SK-N-SH treated with all-trans-retinoic acid at 6 μM for 48 hours (cell line): Measurements from ENCODE around the gene KRT80.

Experiments used
- ATAC-seq: fragments of 200-7000 bp; cut with Tn5 transposase; 3 replicates; pipeline ENCODE4 v1.9.1; 2020; ENCODE audit warnings: mild to moderate bottlenecking, moderate library complexity
- ARNTL ChIP-seq: fragments of 450-650 bp; formaldehyde crosslinking; IDR thresholded peaks from 2 replicates; pipeline ENCODE4 v1.5.0; 2020; ENCODE audit warnings: low read depth, mild to moderate bottlenecking, moderate library complexity, borderline replicate concordance
- BACH2 ChIP-seq: fragments of 250-450 bp; sonication (Bioruptor Pico); IDR thresholded peaks from 2 replicates; pipeline ENCODE4 v1.9.0; 2021; ENCODE audit warnings: mild to moderate bottlenecking, borderline replicate concordance
- CSDC2 ChIP-seq: fragments of 250-450 bp; sonication (Bioruptor Pico); IDR thresholded peaks from 2 replicates; pipeline ENCODE4 v1.5.0; 2020; ENCODE audit warnings: mild to moderate bottlenecking, moderate library complexity
- ESRRG ChIP-seq: fragments of 250-450 bp; sonication (Bioruptor Pico); IDR thresholded peaks from 2 replicates; pipeline ENCODE4 v1.6.1; 2021; ENCODE audit warnings: mild to moderate bottlenecking
- PPARA ChIP-seq: fragments of 250-450 bp; sonication (Bioruptor Pico); IDR thresholded peaks from 2 replicates; pipeline ENCODE4 v1.5.0; 2020; ENCODE audit warnings: mild to moderate bottlenecking, borderline replicate concordance
- RARB ChIP-seq: fragments of 250-450 bp; sonication (Bioruptor Pico); IDR thresholded peaks from 2 replicates; pipeline ENCODE4 v1.8.0; 2021; ENCODE audit warnings: mild to moderate bottlenecking, moderate library complexity
- SNAI2 ChIP-seq: fragments of 250-450 bp; sonication (Bioruptor Pico); IDR thresholded peaks from 2 replicates; pipeline ENCODE4 v1.5.0; 2020; ENCODE audit warnings: mild to moderate bottlenecking, moderate library complexity
- TCF4 ChIP-seq: fragments of 250-450 bp; sonication (Bioruptor Pico); IDR thresholded peaks from 2 replicates; pipeline ENCODE4 v1.8.0; 2021; ENCODE audit warnings: mild to moderate bottlenecking, moderate library complexity, borderline replicate concordance
- TOX ChIP-seq: fragments of 250-450 bp; sonication (Bioruptor Pico); IDR thresholded peaks from 2 replicates; pipeline ENCODE4 v1.8.0; 2021; ENCODE audit warnings: mild to moderate bottlenecking, moderate library complexity, borderline replicate concordance
- ZC3H10 ChIP-seq: fragments of 250-450 bp; sonication (Bioruptor Pico); IDR thresholded peaks from 2 replicates; pipeline ENCODE4 v1.5.1; 2021; ENCODE audit warnings: mild to moderate bottlenecking, moderate library complexity
- ZFP30 ChIP-seq: fragments of 450-650 bp; formaldehyde crosslinking; IDR thresholded peaks from 2 replicates; pipeline ENCODE4 v1.5.0; 2022; ENCODE audit warnings: mild to moderate bottlenecking, moderate library complexity
- ZNF565 ChIP-seq: fragments of 450-650 bp; formaldehyde crosslinking; conservative IDR thresholded peaks from 2 replicates; pipeline ENCODE4 v1.5.0; 2020; ENCODE audit warnings: low read depth, mild to moderate bottlenecking, moderate library complexity
- ZNF70 ChIP-seq: fragments of 450-650 bp; formaldehyde crosslinking; IDR thresholded peaks from 2 replicates; pipeline ENCODE4 v1.5.0; 2020; ENCODE audit warnings: mild to moderate bottlenecking, moderate library complexity
- ZNF8 ChIP-seq: fragments of 450-650 bp; formaldehyde crosslinking; IDR thresholded peaks from 2 replicates; pipeline ENCODE4 v1.5.0; 2020; ENCODE audit warnings: mild to moderate bottlenecking, moderate library complexity
- TF ChIP-seq, protein P1 (sequence below): fragments of 250-450 bp; sonication (Bioruptor Pico); IDR thresholded peaks from 2 replicates; pipeline ENCODE4 v1.8.0; 2021; ENCODE audit warnings: low read depth, mild to moderate bottlenecking, moderate library complexity, borderline replicate concordance
- TF ChIP-seq, protein P2 (sequence below): fragments of 250-450 bp; sonication (Bioruptor Pico); IDR thresholded peaks from 2 replicates; pipeline ENCODE4 v1.8.0; 2020; ENCODE audit warnings: mild to moderate bottlenecking, moderate library complexity, borderline replicate concordance
- TF ChIP-seq, protein P3 (sequence below): fragments of 250-450 bp; sonication (Bioruptor Pico); IDR thresholded peaks from 2 replicates; pipeline ENCODE4 v1.5.1; 2021; ENCODE audit warnings: mild to moderate bottlenecking, moderate library complexity
- TF ChIP-seq, protein P4 (sequence below): fragments of 250-450 bp; sonication (Bioruptor Pico); IDR thresholded peaks from 2 replicates; pipeline ENCODE4 v1.5.1; 2020; ENCODE audit warnings: low read depth, mild to moderate bottlenecking, moderate library complexity

KRT80 gene

DNA sequence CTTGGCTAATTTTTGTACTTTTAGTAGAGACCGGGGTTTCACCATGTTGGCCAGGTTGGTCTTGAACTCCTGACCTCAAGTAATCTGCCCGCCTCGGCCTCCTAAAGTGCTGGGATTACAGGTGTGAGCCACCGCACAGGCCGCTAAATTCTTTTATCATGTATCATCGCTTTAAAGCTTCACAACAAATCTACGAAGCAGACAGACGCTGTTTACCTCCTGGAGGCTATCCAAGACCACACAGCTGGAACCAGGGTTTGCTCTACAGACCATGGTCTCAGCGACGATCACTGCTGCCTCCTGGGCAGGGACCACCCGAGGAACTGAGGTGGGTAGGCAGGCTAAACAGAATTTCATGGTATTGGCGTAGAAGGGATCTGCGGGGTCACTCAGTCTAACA lies 27.2 kb downstream of the KRT80 start (continued):
- TF ChIP-seq, protein P1, sequence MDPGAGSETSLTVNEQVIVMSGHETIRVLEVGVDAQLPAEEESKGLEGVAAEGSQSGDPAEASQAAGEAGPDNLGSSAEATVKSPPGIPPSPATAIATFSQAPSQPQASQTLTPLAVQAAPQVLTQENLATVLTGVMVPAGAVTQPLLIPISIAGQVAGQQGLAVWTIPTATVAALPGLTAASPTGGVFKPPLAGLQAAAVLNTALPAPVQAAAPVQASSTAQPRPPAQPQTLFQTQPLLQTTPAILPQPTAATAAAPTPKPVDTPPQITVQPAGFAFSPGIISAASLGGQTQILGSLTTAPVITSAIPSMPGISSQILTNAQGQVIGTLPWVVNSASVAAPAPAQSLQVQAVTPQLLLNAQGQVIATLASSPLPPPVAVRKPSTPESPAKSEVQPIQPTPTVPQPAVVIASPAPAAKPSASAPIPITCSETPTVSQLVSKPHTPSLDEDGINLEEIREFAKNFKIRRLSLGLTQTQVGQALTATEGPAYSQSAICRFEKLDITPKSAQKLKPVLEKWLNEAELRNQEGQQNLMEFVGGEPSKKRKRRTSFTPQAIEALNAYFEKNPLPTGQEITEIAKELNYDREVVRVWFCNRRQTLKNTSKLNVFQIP (CRISPR knock-in tag), result no peak
- TF ChIP-seq ZNF565 (CRISPR knock-in tag), result no peak

DNA sequence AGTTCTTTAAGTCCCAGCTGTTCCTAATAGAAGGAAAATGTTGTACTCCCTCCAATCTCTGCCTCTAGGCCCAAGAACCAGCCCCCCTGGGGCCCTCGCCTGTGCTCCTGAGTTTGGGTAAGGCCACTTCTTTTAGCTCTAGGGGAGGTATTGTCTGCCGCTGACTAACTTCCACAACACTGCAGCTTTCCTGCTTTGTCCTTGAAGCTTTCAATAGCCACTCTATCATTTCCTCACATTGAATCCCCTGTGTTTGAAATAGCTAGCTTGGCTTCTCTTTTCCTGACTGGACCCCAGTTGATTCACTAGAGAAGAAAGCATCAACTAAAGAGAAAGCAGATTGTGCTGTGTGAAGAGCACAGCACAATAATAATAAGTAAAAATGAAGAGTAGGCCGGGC lies 28.8 kb downstream of the KRT80 start:
- no peak for ATAC-seq
- TF ChIP-seq ZFP30 (CRISPR knock-in tag) (no peak), ARNTL (no peak), ZNF8 (CRISPR knock-in tag) (no peak), TOX (CRISPR knock-in tag) (no peak), TCF4 (CRISPR knock-in tag) (no peak), ZC3H10 (CRISPR knock-in tag) (no peak), ZNF70 (no peak), ESRRG (CRISPR knock-in tag) (no peak)
- TF ChIP-seq, protein P2, sequence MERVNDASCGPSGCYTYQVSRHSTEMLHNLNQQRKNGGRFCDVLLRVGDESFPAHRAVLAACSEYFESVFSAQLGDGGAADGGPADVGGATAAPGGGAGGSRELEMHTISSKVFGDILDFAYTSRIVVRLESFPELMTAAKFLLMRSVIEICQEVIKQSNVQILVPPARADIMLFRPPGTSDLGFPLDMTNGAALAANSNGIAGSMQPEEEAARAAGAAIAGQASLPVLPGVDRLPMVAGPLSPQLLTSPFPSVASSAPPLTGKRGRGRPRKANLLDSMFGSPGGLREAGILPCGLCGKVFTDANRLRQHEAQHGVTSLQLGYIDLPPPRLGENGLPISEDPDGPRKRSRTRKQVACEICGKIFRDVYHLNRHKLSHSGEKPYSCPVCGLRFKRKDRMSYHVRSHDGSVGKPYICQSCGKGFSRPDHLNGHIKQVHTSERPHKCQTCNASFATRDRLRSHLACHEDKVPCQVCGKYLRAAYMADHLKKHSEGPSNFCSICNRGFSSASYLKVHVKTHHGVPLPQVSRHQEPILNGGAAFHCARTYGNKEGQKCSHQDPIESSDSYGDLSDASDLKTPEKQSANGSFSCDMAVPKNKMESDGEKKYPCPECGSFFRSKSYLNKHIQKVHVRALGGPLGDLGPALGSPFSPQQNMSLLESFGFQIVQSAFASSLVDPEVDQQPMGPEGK (CRISPR knock-in tag), result no peak
- TF ChIP-seq, protein P1 (CRISPR knock-in tag), result no peak

DNA sequence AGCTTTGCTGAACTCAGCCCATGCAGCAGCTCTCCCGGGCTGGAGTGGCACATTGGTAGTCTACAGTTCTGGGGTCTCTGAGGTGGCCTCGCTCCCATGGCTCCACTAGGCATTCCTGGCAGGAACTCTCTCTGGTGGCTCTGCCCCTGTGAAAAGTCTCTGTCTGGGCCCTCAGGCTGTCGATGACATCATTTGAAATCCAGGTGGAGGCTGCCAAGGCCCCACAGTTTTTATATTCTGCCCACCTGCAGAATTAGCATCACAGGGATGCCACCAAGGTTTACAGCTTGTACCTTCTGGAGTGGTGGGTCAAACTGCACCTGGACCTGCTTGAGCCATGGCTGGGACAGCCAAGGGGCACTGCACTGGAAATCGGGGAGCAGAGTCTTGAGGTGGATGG lies 31.6 kb downstream of the KRT80 start:
- ATAC-seq, result no peak
- TF ChIP-seq, protein P3, sequence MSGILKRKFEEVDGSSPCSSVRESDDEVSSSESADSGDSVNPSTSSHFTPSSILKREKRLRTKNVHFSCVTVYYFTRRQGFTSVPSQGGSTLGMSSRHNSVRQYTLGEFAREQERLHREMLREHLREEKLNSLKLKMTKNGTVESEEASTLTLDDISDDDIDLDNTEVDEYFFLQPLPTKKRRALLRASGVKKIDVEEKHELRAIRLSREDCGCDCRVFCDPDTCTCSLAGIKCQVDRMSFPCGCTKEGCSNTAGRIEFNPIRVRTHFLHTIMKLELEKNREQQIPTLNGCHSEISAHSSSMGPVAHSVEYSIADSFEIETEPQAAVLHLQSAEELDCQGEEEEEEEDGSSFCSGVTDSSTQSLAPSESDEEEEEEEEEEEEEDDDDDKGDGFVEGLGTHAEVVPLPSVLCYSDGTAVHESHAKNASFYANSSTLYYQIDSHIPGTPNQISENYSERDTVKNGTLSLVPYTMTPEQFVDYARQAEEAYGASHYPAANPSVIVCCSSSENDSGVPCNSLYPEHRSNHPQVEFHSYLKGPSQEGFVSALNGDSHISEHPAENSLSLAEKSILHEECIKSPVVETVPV (CRISPR knock-in tag), result no peak
- TF ChIP-seq, protein P4, sequence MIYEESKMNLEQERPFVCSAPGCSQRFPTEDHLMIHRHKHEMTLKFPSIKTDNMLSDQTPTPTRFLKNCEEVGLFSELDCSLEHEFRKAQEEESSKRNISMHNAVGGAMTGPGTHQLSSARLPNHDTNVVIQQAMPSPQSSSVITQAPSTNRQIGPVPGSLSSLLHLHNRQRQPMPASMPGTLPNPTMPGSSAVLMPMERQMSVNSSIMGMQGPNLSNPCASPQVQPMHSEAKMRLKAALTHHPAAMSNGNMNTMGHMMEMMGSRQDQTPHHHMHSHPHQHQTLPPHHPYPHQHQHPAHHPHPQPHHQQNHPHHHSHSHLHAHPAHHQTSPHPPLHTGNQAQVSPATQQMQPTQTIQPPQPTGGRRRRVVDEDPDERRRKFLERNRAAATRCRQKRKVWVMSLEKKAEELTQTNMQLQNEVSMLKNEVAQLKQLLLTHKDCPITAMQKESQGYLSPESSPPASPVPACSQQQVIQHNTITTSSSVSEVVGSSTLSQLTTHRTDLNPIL (CRISPR knock-in tag), result no peak
- no peak for TF ChIP-seq PPARA (CRISPR knock-in tag)
- TF ChIP-seq RARB, result no peak
- TF ChIP-seq ARNTL, result no peak
- no peak for TF ChIP-seq ESRRG (CRISPR knock-in tag)

DNA sequence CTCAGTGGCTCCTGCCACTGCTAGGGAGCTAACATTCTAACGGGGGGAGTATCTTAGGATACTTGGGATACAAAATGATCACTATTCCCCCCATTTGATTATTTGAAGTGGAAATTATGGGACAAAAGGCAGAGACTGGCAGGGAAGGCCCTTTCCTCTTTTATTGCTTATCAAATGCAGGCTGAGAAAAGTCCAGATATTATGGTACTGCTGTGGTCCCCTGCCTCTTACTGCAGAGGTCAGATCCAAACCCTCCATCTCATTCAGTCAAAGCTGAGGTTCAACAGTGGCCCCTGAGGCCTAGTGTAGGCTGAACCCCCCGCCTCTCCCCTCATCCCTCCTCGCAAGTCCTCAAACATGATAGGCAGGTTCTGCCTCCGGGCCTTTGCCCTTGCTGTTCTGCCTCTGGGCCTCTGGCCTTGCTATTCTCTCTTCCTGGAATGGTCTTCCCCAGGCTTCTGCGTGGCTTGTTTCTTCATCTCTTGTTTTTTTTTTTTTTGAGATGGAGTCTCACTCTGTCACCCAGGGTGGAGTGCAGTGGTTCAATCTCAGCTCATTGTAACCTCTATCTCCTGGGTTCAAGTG lies 34.2 kb downstream of the KRT80 start:
- no peak for ATAC-seq
- no peak for TF ChIP-seq TOX (CRISPR knock-in tag)
- TF ChIP-seq BACH2 (CRISPR knock-in tag), result no peak
- no peak for TF ChIP-seq TCF4 (CRISPR knock-in tag)
- TF ChIP-seq, protein P2 (CRISPR knock-in tag), result no peak
- no peak for TF ChIP-seq CSDC2
- no peak for TF ChIP-seq SNAI2 (CRISPR knock-in tag)
